MM.1S (cell line): ENCODE data around the gene AGBL4.
"Not testable (repeated sequence)": the region's sequence is repeated elsewhere in the genome, so short reads cannot be mapped to it uniquely, and the experiment has no call there.

ENCODE experiments used
- DNase-seq: peaks from one replicate; pipeline ENCODE4 v3.0.0-alpha.2; 2015
- H2AFZ ChIP-seq: fragments of 300-600 bp; sonication (generic); 2 replicates; pipeline ENCODE4 v1.6.0; 2016; ENCODE audit warnings: antibody characterized with exemption, low read length
- H3F3A ChIP-seq: fragments of 300-600 bp; sonication (generic); 2 replicates; pipeline ENCODE4 v1.6.1; 2016; ENCODE audit warnings: mild to moderate bottlenecking, antibody characterized with exemption, low read length, moderate library complexity, mixed read lengths; ENCODE audit not compliant: insufficient read depth
- H3K27ac ChIP-seq: fragments of 300-600 bp; sonication (generic); 2 replicates; pipeline ENCODE4 v1.5.1; 2016; ENCODE audit warnings: mild to moderate bottlenecking, low read length
- H3K27me3 ChIP-seq: fragments of 300-600 bp; sonication (generic); replicated peaks from 2 replicates; pipeline ENCODE4 v1.6.0; 2016; ENCODE audit warnings: low read length; ENCODE audit not compliant: insufficient read depth
- H3K36me3 ChIP-seq: fragments of 300-600 bp; sonication (generic); replicated peaks from 2 replicates; pipeline ENCODE4 v1.6.1; 2016; ENCODE audit warnings: mild to moderate bottlenecking, low read length, mixed read lengths; ENCODE audit not compliant: insufficient read depth
- H3K4me1 ChIP-seq: fragments of 300-600 bp; sonication (generic); 2 replicates; pipeline ENCODE4 v1.6.1; 2016; ENCODE audit warnings: low read length, mixed read lengths
- H3K4me2 ChIP-seq: fragments of 300-600 bp; sonication (generic); 2 replicates; pipeline ENCODE4 v1.6.0; 2016; ENCODE audit warnings: low read depth, low read length
- H3K4me3 ChIP-seq: fragments of 300-600 bp; sonication (generic); 2 replicates; pipeline ENCODE4 v1.5.1; 2016; ENCODE audit warnings: low read length, mixed read lengths
- H3K79me2 ChIP-seq: fragments of 300-600 bp; sonication (generic); 2 replicates; pipeline ENCODE4 v1.6.1; 2016; ENCODE audit warnings: mixed run types, low read length, mixed read lengths
- H3K9ac ChIP-seq: fragments of 300-600 bp; sonication (generic); 2 replicates; pipeline ENCODE4 v1.6.1; 2016; ENCODE audit warnings: low read length, mixed read lengths
- H3K9me2 ChIP-seq: fragments of 300-600 bp; sonication (generic); replicated peaks from 2 replicates; pipeline ENCODE4 v1.6.1; 2016; ENCODE audit warnings: mild to moderate bottlenecking, low read length, mixed read lengths; ENCODE audit not compliant: insufficient read depth
- H3K9me3 ChIP-seq: fragments of 300-600 bp; sonication (generic); replicated peaks from 2 replicates; pipeline ENCODE4 v1.6.1; 2016; ENCODE audit warnings: mild to moderate bottlenecking, low read length, mixed read lengths; ENCODE audit not compliant: insufficient read depth
- H4K20me1 ChIP-seq: fragments of 300-600 bp; sonication (generic); 2 replicates; pipeline ENCODE4 v1.6.1; 2016; ENCODE audit warnings: mild to moderate bottlenecking, low read length, moderate library complexity, mixed read lengths; ENCODE audit not compliant: insufficient read depth
- CTCF ChIP-seq: fragments of 300-600 bp; sonication (generic); IDR thresholded peaks from 2 replicates; pipeline ENCODE4 v1.5.1; 2016; ENCODE audit warnings: antibody characterized with exemption, low read length, mixed read lengths
- EZH2 ChIP-seq: fragments of 300-600 bp; sonication (generic); optimal IDR thresholded peaks from 2 replicates; pipeline ENCODE3; 2017; ENCODE audit warnings: low read depth, mild to moderate bottlenecking, antibody characterized with exemption, low read length, mixed read lengths
- EZH2phosphoT487 ChIP-seq: fragments of 300-600 bp; sonication (generic); IDR thresholded peaks from 2 replicates; pipeline ENCODE4 v1.6.1; 2018; ENCODE audit warnings: antibody characterized with exemption, low read length

The AGBL4 gene

GRCh38 chr1:49026230-49026811, 997.4 kb downstream of the AGBL4 start:
- no peak for DNase-seq
- Histone ChIP-seq H2AFZ (no peak overlapping the region), H3K36me3 (no peaks in the 10 kb centered on the region), H3F3A (no peaks in the 10 kb centered on the region), H3K9me3 (no peaks in the 10 kb centered on the region), H3K79me2 (no peaks in the 10 kb centered on the region), H3K4me3 (no peak overlapping the region), H3K27ac (no peak overlapping the region), H3K27me3 (no peaks in the 10 kb centered on the region), H3K4me1 (no peaks in the 10 kb centered on the region), H3K4me2 (no peak overlapping the region), H3K9ac (no peak overlapping the region), H3K9me2 (no peaks in the 10 kb centered on the region), H4K20me1 (no peaks in the 10 kb centered on the region)
- TF ChIP-seq CTCF (no peak), EZH2phosphoT487 (no peak), EZH2 (no peak)

GRCh38 chr1:49016030-49016977, 1007.5 kb downstream of the AGBL4 start:
- no peak overlapping the region for H3K4me2 ChIP-seq
- H4K20me1 ChIP-seq: no peaks in the 10 kb centered on the region
- H3K27ac ChIP-seq: no peak overlapping the region
- no peaks in the 10 kb centered on the region for H3K4me1 ChIP-seq
- no peaks in the 10 kb centered on the region for H3K9me2 ChIP-seq
- TF ChIP-seq EZH2: no peak
- no peak for TF ChIP-seq CTCF
- TF ChIP-seq EZH2phosphoT487: no peak
- no peaks in the 10 kb centered on the region for H3F3A ChIP-seq
- H3K9ac ChIP-seq: no peak overlapping the region
- no peaks in the 10 kb centered on the region for H3K27me3 ChIP-seq
- no peak overlapping the region for H3K4me3 ChIP-seq
- H3K79me2 ChIP-seq: no peaks in the 10 kb centered on the region
- no peaks in the 10 kb centered on the region for H3K9me3 ChIP-seq
- no peak overlapping the region for H2AFZ ChIP-seq
- no peaks in the 10 kb centered on the region for H3K36me3 ChIP-seq
- DNase-seq: no peak

DNA sequence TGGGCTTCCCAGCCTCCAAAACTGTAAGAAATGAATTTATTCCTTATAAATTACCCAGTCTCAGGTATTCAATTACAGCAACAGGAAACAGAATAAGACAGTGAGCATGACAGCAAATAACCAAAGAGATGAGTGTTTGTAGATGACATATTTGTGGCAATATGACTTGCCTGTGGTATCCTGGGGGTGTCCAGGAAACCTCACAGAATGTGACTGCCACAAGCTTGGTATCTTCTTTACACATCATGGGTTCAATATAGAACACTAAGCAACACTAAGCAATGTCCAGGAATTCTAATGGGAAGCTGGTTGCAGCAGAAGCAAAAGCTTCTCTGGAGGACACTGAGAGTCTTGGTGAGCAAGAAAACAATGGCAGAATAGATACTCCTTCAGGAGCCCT, 1010.7 kb downstream of the AGBL4 start:
- H4K20me1 ChIP-seq: no peaks in the 10 kb centered on the region
- no peaks in the 10 kb centered on the region for H3K36me3 ChIP-seq
- H3K79me2 ChIP-seq: no peaks in the 10 kb centered on the region
- TF ChIP-seq EZH2phosphoT487: no peak
- no peak for TF ChIP-seq EZH2
- TF ChIP-seq CTCF: no peak
- H2AFZ ChIP-seq: no peak overlapping the region
- H3K9me2 ChIP-seq: no peaks in the 10 kb centered on the region
- no peaks in the 10 kb centered on the region for H3K27me3 ChIP-seq
- no peak overlapping the region for H3K4me2 ChIP-seq
- no peaks in the 10 kb centered on the region for H3F3A ChIP-seq
- no peak overlapping the region for H3K27ac ChIP-seq
- no peak overlapping the region for H3K4me3 ChIP-seq
- DNase-seq: no peak
- H3K9me3 ChIP-seq: no peaks in the 10 kb centered on the region
- H3K4me1 ChIP-seq: no peaks in the 10 kb centered on the region
- H3K9ac ChIP-seq: no peak overlapping the region

DNA sequence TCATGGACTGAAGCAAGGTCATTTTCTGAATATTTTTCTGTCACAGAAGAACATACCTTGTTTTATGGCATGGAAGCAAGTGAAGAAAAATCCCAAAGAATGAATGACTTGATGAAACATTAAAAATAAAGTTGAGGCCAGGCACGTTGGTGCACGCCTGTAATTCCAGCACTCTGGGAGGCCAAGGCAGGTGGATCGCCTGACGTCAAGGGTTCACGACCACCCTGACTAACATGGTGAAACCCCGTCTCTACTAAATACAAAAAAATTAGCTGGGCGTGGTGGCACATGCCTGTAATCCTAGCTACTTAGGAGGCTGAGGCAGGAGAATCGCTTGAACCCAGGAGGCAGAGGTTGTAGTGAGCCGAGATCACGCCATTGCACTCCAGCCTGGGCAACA, 1020.8 kb downstream of the AGBL4 start:
- H3K4me1 ChIP-seq, H3K9ac ChIP-seq, H3K27ac ChIP-seq, H3K36me3 ChIP-seq, H3F3A ChIP-seq, H3K4me3 ChIP-seq, H3K27me3 ChIP-seq, DNase-seq, H3K9me3 ChIP-seq, H2AFZ ChIP-seq, H3K4me2 ChIP-seq, H3K79me2 ChIP-seq, H3K9me2 ChIP-seq, H4K20me1 ChIP-seq: not testable (repeated sequence)
